NB4 (cell line): ENCODE results near the gene CARD19.

Source experiments
- DNase-seq: peaks from one replicate; pipeline ENCODE4 v3.0.0; 2010; ENCODE audit warnings: low read depth
- H3K4me3 ChIP-seq: one replicate; pipeline ENCODE4 v1.5.1; 2011; ENCODE audit warnings: mild to moderate bottlenecking, low read depth, low read length, moderate library complexity
- CTCF ChIP-seq: IDR thresholded peaks from one replicate; pipeline ENCODE4 v1.5.1; 2012; ENCODE audit warnings: low read depth, low read length
- MAX ChIP-seq: IDR thresholded peaks from 2 replicates; pipeline ENCODE4 v1.6.1; 2011; ENCODE audit warnings: low read depth, low read length
- MYC ChIP-seq: IDR thresholded peaks from 2 replicates; pipeline ENCODE4 v1.6.1; 2011; ENCODE audit warnings: low read depth, low read length
- POLR2A ChIP-seq: IDR thresholded peaks from 2 replicates; pipeline ENCODE4 v1.6.1; 2011; ENCODE audit warnings: mild to moderate bottlenecking; ENCODE audit not compliant: insufficient read length; ENCODE audit errors: extremely low read depth

Gene CARD19

GRCh38 chr9:93117924-93118862 is 22.2 kb downstream of the CARD19 start:
- TF ChIP-seq CTCF, result no peak
- no peak for TF ChIP-seq MAX
- no peak for TF ChIP-seq MYC
- no peak for DNase-seq
- H3K4me3 ChIP-seq, result no peak overlapping the region

- TF ChIP-seq CTCF (no peak), POLR2A (no peak), MAX (no peak), MYC (no peak)
These were observed 23.1 kb downstream of the CARD19 start for GRCh38 chr9:93118863-93119702.

GRCh38 chr9:93119703-93119952 is 23.6 kb downstream of the CARD19 start:
- TF ChIP-seq POLR2A (no peak), CTCF (no peak), MAX (no peak), MYC (no peak)
- H3K4me3 ChIP-seq, result no peak overlapping the region

More at GRCh38 chr9:93118863-93119702, 23.1 kb downstream of the CARD19 start:
- peak; percentile 6 for DNase-seq
- H3K4me3 ChIP-seq, result no peak overlapping the region

GRCh38 chr9:93119953-93120845 is 24.2 kb downstream of the CARD19 start:
- peak; percentile 98 for DNase-seq
- TF ChIP-seq MAX (peak; percentile 81; the same call in 1 of the 2 replicates), MYC (peak; percentile 60), CTCF (peak; percentile 15), POLR2A (no peak)

More at GRCh38 chr9:93119703-93119952, 23.6 kb downstream of the CARD19 start:
- no peak for DNase-seq

GRCh38 chr9:93120846-93121315 is 24.9 kb downstream of the CARD19 start:
- no peak overlapping the region for H3K4me3 ChIP-seq
- TF ChIP-seq CTCF (no peak), MAX (no peak), MYC (no peak), POLR2A (no peak)
- no peak for DNase-seq

More at GRCh38 chr9:93119953-93120845, 24.2 kb downstream of the CARD19 start:
- peak overlapping the region; percentile 23 for H3K4me3 ChIP-seq
